Endodermal cell (in vitro differentiated cells): Measurements from ENCODE around the gene SLC25A48. TPM values are rescaled to one million over a fixed set of nuclear protein-coding genes. Genes with fewer than 3 reads are reported as not detected.

Experiments
- DNase-seq: peaks from one replicate; pipeline ENCODE4 v3.0.0-alpha.2; 2017
- H3K27ac ChIP-seq: 2 replicates; pipeline ENCODE4 v1.5.1; 2013; ENCODE audit warnings: mild to moderate bottlenecking, low read depth, low read length, moderate library complexity
- H3K27me3 ChIP-seq: 2 replicates; pipeline ENCODE4 v1.6.1; 2013; ENCODE audit warnings: mild to moderate bottlenecking, low read length, moderate library complexity; ENCODE audit not compliant: insufficient read depth, control insufficient read depth, poor library complexity, severe bottlenecking
- H3K36me3 ChIP-seq: 2 replicates; pipeline ENCODE4 v1.7.0; 2013; ENCODE audit warnings: mild to moderate bottlenecking, low read length, moderate library complexity; ENCODE audit not compliant: control insufficient read depth, insufficient read depth
- H3K4me1 ChIP-seq: one replicate; pipeline ENCODE4 v1.7.0; 2013; ENCODE audit warnings: low read length; ENCODE audit not compliant: control insufficient read depth, insufficient read depth
- H3K4me3 ChIP-seq: 2 replicates; pipeline ENCODE4 v1.5.1; 2013; ENCODE audit warnings: mild to moderate bottlenecking, low read length, moderate library complexity
- H3K9ac ChIP-seq: 2 replicates; pipeline ENCODE4 v1.6.1; 2013; ENCODE audit warnings: mild to moderate bottlenecking, low read length, moderate library complexity; ENCODE audit not compliant: poor library complexity, severe bottlenecking; ENCODE audit errors: extremely low read depth
- H3K9me3 ChIP-seq: 2 replicates; pipeline ENCODE4 v1.6.1; 2013; ENCODE audit warnings: mild to moderate bottlenecking, low read length, moderate library complexity; ENCODE audit not compliant: control insufficient read depth
- H3K27ac Mint-ChIP-seq: 2 replicates; pipeline ENCODE4 v1.8.0; 2020; ENCODE audit warnings: mixed read lengths
- H3K27me3 Mint-ChIP-seq: 2 replicates; pipeline ENCODE4 v1.8.0; 2021; ENCODE audit warnings: mild to moderate bottlenecking, mixed read lengths; ENCODE audit not compliant: insufficient read depth
- H3K36me3 Mint-ChIP-seq: 2 replicates; pipeline ENCODE4 v1.8.0; 2020; ENCODE audit warnings: low read depth, mixed read lengths
- H3K4me1 Mint-ChIP-seq: 2 replicates; pipeline ENCODE4 v1.8.0; 2020; ENCODE audit warnings: mixed read lengths
- H3K4me3 Mint-ChIP-seq: 2 replicates; pipeline ENCODE4 v1.8.0; 2020; ENCODE audit warnings: mild to moderate bottlenecking, moderate library complexity, mixed read lengths
- H3K9me3 Mint-ChIP-seq: 2 replicates; pipeline ENCODE4 v1.8.0; 2020; ENCODE audit warnings: mild to moderate bottlenecking, mixed read lengths
- CTCF ChIP-seq: fragments of 200-600 bp; sonication (generic); conservative IDR thresholded peaks from 2 replicates; pipeline ENCODE4 v1.5.0; 2021; ENCODE audit warnings: antibody characterized with exemption, mild to moderate bottlenecking
- whole genome bisulfite sequencing, 2 experiments: methylation state at CpG; one replicate each; pipeline versions ENCODE4 v1.1.5 to v1.1.7; 2013; ENCODE audit warnings: missing lambda C conversion rate in 2 of 2, mixed read lengths in 1 of 2; ENCODE audit not compliant: insufficient coverage in 1 of 2, insufficient read length in 1 of 2; 5-methylcytosine and 5-hydroxymethylcytosine counted together
- total RNA-seq, 2 donors: library from RNA; stranded (reverse); fragmentation: NEBNext Ultra II Directional in 1 of 2; extraction: Animal tissue kit (Norgen Biotek cat#: 25700) in 1 of 2; gene quantifications; 2 replicates in 1 of 2; 3 replicates in 1 of 2; pipeline ENCODE4 v1.2.1, GENCODE V29; 2021

Gene SLC25A48
- total RNA-seq, 2 donors from 2014 or later, result 2.5 to 5.9 TPM

GRCh38 chr5:135881819-135882218 lies 47.4 kb downstream of the SLC25A48 start:
- Histone ChIP-seq H3K9ac (no peak overlapping the region), H3K4me3 (no peak overlapping the region), H3K27me3 (no peaks in the 10 kb centered on the region), H3K27ac (no peak overlapping the region), H3K9me3 (no peaks in the 10 kb centered on the region), H3K36me3 (no peaks in the 10 kb centered on the region), H3K4me1 (peaks cover 14% of the 10 kb centered on the region)
- Mint-ChIP-seq H3K4me1 (peaks cover 22% of the 10 kb centered on the region), H3K27ac (no peak overlapping the region), H3K27me3 (peaks cover 12% of the 10 kb centered on the region), H3K9me3 (no peaks in the 10 kb centered on the region), H3K4me3 (no peak overlapping the region), H3K36me3 (no peaks in the 10 kb centered on the region)
- WGBS, 2 experiments, result 75 to 87% methylated on average over 2 to 3 of the region's 3 CpGs
- DNase-seq, result no peak
- no peak for TF ChIP-seq CTCF

- Histone ChIP-seq H3K4me1 (peaks cover 7% of the 10 kb centered on the region), H3K27me3 (no peaks in the 10 kb centered on the region), H3K9ac (no peak overlapping the region), H3K27ac (no peak overlapping the region), H3K36me3 (no peaks in the 10 kb centered on the region), H3K4me3 (no peak overlapping the region), H3K9me3 (no peaks in the 10 kb centered on the region)
- H3K4me3 Mint-ChIP-seq, result no peak overlapping the region
- WGBS, 2 experiments, result 80 to 85% methylated on average over 1 to 3 of the region's 3 CpGs
- peaks cover 11% of the 10 kb centered on the region for H3K4me1 Mint-ChIP-seq
- no peak for DNase-seq
- H3K36me3 Mint-ChIP-seq, result no peaks in the 10 kb centered on the region
- peaks cover 13% of the 10 kb centered on the region for H3K27me3 Mint-ChIP-seq
- TF ChIP-seq CTCF, result no peak
- H3K9me3 Mint-ChIP-seq, result no peaks in the 10 kb centered on the region
- H3K27ac Mint-ChIP-seq, result no peak overlapping the region
Measured at GRCh38 chr5:135883026-135883425, 48.6 kb downstream of the SLC25A48 start.

GRCh38 chr5:135883441-135883840 lies 49.0 kb downstream of the SLC25A48 start:
- no peaks in the 10 kb centered on the region for H3K9me3 Mint-ChIP-seq
- Histone ChIP-seq H3K27ac (no peak overlapping the region), H3K9me3 (no peaks in the 10 kb centered on the region), H3K4me3 (no peak overlapping the region), H3K4me1 (peaks cover 3% of the 10 kb centered on the region), H3K36me3 (no peaks in the 10 kb centered on the region), H3K27me3 (no peaks in the 10 kb centered on the region), H3K9ac (no peak overlapping the region)
- TF ChIP-seq CTCF, result peak; percentile 66
- 60 to 76% methylated on average over 1 to 4 of the region's 4 CpGs for WGBS, 2 experiments
- peaks cover 11% of the 10 kb centered on the region for H3K4me1 Mint-ChIP-seq
- no peak overlapping the region for H3K4me3 Mint-ChIP-seq
- peak; percentile 79 for DNase-seq
- H3K27me3 Mint-ChIP-seq, result peaks cover 17% of the 10 kb centered on the region
- H3K36me3 Mint-ChIP-seq, result no peaks in the 10 kb centered on the region
- H3K27ac Mint-ChIP-seq, result no peak overlapping the region
